OCI-M1 (cell line): ENCODE data around the gene RTN4RL1.
"Not testable (repeated sequence)": the region's sequence is repeated elsewhere in the genome, so short reads cannot be mapped to it uniquely, and the experiment has no call there.

Source experiments
- DNase-seq: peaks from one replicate; lab custom pipeline; 2025; lab: John Stamatoyannopoulos, UW

Gene RTN4RL1

DNA sequence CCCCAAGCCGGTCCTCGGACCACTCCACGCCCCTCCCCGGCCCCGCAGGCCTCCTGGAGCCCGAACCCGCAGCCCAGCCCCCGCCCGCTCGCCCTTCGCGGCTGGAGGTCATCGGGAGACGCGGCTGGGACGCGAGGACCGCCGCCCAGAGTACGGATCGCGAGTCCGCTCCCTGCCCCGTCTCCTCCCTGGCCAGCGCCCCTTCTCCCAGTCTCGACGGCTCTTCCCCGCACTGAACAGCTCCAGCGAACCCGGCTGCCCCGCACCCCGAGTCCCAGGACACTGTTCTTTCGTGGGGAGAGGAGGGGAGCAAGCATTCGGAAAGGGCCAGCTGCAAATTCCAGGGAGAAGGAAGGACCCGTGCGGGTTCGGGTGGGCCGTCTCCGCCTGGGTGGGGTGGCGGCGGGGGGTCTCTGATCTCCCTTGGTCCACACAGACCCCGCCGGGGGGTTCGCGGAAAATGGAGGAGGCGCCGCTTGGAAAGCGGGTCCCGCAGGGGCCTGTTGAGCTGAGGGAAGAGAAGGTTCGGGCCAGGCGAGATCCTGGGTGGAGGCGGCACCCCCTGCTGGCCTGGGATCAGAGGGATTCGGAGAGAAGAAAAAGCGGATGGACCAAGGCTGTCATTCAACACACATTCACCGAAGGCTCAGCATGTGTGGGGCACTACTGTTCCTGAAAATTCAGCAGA, 632 bp upstream of the RTN4RL1 start:
- DNase-seq, result peak; percentile 57

DNA sequence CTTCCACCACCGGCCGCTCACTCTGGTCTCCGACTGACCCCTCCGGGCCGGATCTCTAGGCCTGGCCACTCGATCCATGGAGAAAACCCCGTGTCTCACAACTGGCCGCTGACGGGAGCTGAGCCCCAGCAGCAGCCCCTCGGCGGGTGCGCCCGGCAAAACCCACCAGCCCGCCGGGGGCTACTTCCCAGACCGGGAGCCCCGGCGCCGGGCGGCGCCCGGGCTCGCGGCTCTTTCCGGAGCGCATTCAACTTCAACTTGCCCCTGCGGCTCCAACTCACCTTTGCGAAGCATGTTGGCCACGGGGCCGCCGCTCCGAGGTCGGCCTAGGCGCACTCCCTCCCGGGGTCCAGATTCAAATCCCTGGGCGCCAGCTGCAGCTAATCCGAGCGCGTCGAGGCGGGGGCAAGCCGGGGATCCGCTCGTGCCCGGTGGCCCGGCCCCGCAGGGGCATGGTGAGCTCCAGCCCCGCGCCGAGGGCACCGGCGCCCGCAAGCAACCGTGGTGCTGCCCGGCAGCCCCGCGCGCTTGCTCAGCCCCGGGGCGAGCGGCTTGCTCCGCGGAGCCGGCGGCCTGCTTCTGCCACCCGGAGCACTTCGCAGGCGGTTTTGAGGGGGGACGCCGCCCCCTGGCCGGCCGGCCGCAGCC, 438 bp downstream of the RTN4RL1 start:
- no peak for DNase-seq

DNA sequence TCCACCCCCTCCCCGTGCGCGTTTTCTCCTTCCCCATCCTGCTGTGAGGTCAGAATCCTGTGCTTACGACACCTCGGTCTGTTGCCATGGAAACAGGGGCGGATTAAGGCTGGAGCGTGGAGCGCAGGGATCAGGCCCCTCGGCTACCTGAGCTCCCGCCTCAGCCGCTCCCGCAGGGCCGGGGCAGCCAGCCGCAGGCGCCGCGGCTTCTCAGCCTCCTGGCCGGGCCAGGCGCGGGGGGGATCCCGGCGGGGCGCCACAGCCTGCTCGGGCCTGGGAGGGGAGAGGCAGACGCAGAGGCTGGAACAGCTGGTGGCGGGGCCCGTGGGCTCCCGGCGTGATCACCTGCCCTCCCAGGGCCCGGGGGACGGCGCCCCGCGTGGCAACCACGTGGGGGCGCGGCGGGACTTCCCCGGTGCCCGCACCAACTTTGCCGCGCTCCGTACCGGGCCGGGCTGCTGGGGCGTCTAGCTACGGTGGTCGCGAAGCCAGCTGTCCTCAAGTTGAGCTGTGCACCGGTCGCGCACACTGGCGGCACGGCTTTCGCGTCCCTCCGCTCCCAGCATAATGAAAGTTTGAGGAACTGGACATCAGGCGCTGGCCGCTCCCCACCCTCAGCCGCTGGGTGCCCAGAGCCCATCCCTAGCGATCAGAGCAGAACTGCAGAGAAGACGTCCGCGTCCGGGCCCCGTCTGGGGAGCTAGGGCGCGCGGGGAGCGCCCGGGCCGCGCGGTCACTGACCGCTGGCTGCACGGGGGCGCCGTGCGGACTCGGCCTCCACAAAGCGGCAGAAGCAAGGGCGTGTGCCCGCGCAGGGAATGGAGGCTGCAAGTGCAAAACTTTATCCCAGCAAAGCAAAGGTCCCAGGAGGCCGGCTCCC, 1.2 kb downstream of the RTN4RL1 start:
- DNase-seq, result no peak

DNA sequence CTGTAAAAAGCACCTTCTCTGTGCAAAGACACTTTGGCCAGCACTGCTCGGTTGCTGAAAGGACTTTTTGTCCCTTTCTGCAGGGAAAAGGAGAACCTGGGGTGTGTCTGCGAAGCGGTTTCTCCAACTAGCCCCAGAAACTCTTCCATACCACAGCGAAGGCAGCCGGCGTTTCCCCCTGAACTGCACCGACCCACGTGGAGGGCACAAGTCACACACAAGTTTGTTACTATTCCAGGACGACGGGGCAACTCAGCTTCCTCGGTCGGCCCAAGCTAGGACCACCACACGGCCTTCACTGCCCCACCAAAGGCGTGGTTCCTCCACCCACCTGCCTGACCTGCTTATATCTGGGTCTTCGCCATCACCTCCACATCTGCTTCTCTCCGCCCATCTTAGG, 1.9 kb downstream of the RTN4RL1 start:
- no peak for DNase-seq

DNA sequence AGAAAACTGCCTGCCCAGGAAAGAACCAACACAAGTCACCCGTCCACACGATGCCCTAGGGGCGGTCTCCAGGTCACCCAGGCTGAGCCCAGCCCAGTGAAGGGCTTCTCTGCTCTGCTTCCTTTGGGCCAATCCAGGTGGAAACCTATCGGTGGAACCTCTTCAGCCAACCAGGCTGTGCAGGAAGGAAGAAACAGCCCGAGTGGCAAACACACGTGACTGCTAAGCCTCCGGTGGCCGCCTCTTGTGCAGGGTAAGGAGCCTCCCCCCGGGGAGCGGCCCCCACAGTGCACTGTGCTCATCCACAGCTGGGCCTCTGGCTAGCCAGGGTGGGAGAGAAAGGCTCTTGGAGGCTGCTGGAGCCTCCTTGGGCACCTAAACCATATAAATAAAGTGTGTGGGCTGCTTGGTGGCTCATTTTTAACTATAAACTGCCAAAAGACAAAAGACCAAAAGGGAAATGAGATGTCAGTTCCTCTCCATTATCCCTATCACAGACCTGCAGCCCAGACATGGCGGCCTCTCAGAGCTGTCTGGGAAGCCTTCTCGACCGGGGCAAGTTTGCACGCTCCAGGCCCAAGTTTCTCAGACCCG, 2.4 kb downstream of the RTN4RL1 start:
- peak; percentile 9 for DNase-seq

DNA sequence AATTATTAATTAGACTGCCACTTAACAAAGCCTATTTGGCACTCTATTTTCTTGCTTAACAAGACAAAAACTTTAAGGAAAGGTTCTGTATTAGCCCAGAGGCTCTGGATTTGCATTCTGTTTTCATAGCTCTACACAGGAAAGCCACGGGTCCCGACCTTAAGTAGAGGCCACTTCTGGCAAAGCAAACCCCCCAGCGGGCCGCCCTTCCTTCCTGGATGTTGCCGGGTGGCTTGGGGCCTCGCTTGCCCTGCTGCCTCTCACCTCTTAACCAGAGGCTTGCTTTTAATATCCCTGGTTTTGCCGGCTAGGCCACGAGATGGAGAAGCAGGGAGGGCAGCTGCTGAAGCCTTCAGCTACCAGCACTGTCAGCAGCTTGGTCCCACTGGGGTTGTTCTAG, 4.4 kb downstream of the RTN4RL1 start:
- DNase-seq, result no peak

DNA sequence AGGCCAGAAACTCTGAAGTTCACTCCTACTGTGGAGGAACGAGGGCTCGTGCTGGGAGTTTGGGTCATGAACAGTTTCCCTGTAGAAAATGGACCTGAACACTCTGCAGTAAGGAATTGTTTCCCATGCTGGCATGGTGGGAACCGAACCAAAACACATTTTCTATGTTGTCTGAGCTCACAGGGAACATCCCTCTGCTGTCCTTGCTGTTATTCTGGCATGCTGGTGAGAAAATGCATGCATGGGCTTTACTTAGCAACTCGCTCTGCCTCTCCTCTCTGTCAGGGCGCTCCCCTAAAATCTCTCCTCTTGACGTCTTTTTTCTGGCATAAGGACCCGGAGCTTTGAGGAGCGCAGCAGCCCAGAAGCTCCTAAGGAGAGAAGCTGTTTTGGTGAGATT, 5.4 kb downstream of the RTN4RL1 start:
- no peak for DNase-seq

DNA sequence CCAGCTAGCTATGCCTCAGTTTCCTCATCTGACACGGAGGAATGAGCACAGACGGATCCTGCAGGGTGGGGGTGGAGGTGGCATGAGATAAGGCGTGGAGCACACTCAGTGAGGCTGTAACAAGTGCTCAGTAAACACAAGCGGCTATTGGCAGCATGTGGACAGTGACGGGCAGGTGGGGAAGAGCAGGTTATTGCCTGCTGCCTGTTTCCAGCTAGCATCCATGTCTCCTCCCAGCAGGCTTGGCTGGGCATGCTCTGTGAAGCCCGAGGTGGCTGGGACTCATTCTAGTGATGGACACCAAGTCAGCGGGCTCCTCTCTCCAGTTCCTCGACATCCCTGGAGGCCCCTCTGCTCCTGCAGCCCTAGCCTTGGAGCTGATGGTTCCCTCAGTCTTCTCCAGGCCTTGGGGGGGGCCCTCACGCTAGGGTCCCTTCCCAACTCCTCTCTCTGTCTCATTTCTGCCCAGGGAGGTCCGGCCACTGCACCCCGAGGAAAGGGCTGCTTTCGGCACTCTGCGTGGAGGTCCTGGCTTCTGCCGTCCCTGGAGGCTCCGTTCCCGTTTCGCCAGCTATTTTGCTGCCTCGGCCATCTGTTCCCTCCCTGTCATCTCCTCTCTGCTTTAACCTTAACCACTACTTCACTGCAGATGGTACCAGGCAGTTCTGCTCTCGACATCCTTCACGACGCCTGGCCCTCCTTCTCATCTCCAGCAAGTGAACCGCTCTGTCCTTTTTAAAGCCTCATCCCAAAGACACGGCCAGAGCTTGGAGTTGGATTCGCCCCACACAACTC, 6.2 kb downstream of the RTN4RL1 start:
- no peak for DNase-seq

DNA sequence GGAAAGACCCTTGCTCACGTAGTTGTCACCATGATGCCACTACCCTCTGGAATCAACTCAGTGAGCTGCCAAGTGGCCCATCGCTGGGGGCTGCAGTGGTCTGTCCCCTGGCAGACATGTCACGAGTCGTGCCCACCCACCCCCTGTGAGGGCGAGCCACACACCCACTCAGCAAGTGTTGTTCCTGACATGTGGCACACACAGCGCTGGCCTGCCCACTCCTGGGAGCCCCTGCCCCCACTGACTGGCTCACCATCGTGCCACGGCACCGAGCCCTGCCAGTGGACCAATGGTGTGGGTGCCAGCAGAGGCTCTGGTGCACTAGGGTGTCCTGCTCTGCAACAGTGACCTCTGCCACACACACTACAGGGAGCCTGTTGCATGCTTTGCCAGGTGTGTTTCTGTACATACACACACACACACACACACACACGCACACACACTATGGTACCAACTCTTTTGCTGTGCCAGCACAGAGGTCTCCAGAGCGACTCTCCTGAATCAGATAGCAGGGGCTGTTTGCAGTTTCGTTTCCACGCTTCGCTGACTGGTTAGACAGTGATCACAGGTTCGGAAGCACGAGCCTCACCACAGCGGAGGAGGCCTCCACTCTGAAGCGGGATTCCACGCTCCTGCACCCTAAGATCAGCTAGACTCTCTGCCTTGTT, 7.7 kb downstream of the RTN4RL1 start:
- peak; percentile 30 for DNase-seq

DNA sequence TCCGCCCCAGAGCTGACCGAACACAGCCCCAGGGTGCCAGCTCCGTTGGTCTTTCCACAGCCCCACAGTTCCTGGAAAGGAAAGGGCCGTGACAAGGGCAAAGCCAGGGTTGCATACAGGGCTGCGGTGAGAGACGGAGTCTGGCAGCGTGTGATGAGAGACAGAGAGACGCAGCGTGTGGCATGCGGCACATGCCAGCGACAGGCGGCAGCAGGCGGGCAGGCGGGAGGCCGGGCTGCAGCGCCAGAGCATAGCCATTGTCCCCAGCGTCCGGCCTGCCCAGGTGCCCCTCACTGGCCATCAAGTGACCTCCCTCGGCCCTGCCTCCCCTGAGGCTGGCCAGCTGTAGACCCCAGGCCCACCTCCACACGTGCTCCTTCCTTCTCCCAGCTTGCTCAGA, 8.6 kb downstream of the RTN4RL1 start:
- DNase-seq, result no peak

DNA sequence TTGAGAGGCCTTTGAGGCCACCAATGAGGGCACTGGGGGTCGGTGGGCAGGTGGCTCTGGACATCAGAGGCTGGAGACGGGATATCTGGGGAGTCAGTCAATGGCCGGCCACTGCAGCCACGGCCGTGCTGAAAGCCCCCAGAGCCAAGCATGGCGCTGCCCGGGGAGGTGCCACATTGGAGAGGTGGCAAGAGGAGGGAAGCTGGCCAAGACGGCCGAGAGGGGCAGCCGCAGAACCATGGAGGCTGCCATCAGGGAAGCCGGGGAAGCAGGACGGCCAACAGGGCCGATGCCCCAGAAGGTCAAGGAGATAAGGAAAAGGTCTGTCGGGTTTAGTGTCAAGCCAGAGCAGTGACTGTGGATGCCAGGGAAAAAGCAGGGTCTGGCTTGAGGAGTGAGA, 9.8 kb downstream of the RTN4RL1 start:
- no peak for DNase-seq

DNA sequence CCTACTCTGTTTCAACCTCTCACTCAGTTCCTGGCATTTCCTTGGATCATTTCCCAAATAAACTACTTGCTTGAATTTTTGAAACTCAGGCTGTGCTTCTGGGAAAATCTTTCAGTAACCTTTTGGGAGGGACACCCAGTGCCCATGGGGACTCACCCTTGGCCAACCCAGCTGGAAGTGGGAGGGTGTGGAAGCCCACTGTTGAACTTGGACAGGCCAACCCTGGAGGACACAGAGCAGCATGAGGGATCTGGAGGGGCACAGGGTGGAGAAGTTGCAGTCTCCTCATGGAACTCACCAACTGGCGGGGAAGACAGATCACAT, 11.2 kb downstream of the RTN4RL1 start:
- no peak for DNase-seq

DNA sequence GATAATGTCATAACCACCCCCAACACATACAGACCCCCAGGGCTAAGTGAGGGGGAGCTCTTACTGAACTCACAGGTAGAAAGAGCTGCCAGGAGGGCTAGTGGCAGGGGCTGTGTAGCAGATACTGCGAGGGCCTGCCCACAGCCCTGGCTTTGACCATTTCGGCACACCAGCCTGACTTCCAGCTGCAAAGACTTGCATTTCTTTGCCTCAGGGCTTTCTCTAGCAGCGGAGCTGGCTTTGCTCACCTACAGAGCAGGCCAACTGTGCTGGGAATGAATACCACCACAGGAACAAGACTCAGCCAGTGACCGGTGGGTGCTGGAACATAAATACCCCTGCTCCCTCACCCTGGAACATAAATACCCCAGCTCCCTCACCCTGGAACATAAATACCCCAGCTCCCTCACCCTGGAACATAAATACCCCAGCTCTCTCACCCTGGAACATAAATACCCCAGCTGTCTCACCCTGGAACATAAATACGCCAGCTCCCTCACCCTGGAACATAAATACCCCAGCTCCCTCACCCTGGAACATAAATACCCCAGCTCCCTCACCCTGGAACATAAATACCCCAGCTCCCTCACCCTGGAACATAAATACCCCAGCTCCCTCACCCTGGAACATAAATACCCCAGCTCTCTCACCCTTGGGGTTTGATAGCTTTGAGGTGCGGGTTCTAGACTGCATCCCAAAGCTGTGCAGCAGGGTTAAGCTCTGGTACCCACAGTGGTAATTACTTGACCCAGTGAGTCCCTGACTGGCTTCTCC, 11.7 kb downstream of the RTN4RL1 start:
- DNase-seq, result not testable (repeated sequence)

DNA sequence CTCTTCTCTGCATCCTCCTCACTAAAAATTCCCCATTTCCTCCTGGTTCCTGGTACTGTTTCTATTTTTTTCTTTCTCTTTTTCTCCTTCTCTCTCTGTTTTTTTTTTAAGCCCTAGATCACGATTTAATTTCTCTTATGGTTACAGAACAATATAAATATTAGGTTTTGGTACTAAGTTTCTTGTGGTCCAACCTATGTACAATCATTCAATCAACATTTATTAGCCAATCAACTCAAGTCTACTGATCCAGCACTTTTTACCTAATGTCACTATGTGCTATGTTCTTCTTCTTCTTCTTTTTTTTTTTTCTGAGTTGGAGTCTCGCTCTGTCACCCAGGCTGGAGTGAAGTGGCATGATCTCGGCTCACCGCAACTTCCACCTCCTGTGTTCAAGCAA, 12.6 kb downstream of the RTN4RL1 start:
- DNase-seq, result no peak

DNA sequence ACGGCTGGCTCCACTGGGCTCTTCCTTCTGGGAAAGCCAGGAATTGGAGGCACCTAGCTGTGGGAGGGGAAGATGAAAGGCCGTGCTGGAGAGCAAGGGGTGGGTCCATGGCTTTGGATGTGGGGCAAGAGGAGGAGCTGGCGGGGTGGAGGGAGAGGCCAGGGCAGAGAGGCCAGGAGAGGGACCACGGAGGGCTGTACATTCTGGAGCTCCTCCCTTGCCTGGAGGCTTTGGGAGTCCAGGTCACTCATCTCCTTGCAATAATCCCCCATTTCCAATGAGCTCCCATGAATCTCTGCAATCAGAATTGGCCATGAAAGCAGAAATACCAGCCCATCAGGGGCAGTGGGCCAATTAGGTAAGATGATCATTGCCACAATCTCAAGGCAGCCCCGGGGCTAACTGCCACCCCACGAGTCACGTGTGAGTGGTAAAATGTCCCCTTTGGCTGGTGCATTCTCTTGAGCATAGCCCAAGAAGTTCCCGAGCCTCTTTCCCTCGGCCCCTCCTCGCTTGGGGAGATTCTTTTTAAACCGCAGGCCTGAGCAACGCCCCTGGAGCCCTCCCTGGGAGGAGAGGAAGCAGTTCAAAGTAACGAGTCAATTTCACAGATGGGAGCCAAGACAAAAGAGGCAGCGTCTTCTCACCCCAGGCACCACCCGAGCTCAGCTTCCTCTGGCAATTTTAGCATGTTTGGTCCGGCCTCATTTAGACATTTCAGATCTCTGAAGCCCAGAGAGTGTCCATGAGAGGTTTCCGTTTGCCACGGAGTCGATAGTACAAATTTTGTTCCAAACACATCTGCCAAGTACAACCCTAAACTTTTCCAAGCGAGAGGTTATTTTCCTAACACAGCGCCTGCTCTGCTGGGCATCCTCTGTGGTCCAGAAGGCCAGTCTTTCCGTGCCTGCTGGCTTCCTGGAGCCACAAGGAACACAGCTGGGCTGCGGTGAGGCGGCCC, 13.4 kb downstream of the RTN4RL1 start:
- DNase-seq, result peak; percentile 38

DNA sequence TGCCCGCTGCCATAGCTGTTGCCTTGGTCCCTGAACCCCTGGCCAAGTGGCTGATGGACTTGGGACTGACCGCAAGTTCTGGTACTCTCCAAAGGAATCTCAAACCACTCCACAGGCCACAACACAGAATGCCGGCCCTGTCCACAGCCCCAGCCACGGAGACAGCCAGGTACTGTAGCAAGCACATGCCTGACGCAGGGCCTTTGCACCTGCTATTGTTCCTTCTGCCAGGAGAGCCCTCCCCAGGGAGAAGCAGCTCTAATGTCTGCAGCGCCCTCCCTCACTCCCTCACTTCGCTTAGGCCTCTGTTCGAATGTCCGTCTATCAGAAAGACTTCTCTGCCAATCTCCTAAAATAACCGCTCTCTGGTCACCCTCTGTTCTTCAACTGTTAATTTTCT, 15.4 kb downstream of the RTN4RL1 start:
- DNase-seq, result no peak

DNA sequence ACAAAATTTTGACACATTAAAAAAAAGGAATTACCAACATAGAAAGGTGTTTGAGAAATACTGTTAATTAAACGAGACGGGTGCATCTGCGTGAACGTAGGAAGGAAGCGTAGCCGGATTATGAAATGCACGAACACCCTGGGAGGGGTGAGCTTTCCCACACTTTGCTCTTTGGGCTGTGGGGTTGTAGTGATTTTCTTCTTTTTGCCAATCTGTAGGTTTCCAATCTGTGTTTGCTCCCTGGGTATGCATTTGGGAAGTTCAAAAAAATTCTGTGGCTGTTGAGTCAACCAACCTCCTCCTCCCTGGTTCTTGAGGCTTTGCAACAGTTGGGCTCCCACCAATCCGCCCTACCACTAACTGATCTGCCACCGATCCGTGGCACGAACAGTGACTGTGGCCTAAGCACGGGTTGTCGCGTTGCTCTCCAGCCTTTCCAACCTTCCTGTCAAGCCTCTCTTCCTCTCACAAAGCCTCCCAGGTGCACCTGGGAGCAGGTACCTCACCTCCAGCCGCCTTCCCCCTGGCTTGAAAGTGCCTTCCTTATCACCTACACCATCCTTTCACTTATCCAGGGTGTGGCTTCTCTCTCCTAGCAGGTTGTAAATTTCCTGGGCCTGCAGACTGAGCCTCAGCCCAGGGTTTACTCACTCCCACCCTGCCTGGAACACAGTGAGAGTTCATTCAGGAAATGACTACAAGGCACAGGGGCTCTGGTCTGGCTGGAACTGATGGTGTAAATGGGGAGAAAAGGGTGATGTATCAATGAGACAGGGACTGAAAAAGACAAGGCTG, 16.6 kb downstream of the RTN4RL1 start:
- DNase-seq, result no peak

DNA sequence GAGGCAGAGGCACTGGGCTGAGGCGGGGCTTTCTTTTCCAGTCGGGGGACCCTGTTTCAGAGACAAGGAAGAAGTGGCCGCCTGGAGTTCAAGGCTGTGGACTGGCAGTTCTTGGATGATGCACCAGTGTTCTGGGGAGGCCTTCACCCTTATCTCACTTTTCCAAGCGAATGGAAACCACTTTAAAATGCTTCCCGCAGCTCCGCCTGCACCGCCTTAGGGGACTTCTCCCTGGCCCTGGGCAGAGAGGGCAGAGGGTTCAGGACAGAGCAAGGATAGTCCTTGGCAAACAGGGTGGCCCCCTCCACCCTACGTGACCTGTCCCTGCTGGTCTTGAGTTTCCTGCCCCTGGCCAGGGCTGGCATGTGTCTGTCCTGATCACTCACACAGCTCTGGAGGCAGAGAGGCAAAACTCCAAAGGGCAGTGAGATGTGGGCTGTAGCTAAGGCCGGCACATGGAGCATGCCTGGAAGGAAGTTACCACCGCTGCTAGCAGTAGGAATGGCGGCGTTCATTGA, 20.6 kb downstream of the RTN4RL1 start:
- DNase-seq, result no peak
